GM12891 (cell line): ENCODE data around the gene PXT1.

Source experiments
- POLR2A ChIP-seq: IDR thresholded peaks from 2 replicates; pipeline ENCODE4 v1.6.1; 2011; ENCODE audit warnings: low read depth, low read length, control low read depth
- POLR2AphosphoS5 ChIP-seq: IDR thresholded peaks from 2 replicates; pipeline ENCODE4 v1.6.1; 2011; ENCODE audit warnings: low read depth, low read length, control low read depth
- TAF1 ChIP-seq: IDR thresholded peaks from 2 replicates; pipeline ENCODE4 v1.6.1; 2011; ENCODE audit warnings: low read depth, low read length, control low read depth

- TF ChIP-seq POLR2AphosphoS5 (no peak), POLR2A (no peak), TAF1 (no peak)
Measured at GRCh38 chr6:36489426-36489825, 46.8 kb upstream of the PXT1 start.
